H1 (cell line): ENCODE results near the gene RPE. TPM values are rescaled to one million over a fixed set of nuclear protein-coding genes. Genes with fewer than 3 reads are reported as not detected.

Experiments used
- CHD7 ChIP-seq: fragments of 300-600 bp; sonication (generic); IDR thresholded peaks from 2 replicates; pipeline ENCODE4 v1.7.1; 2012; ENCODE audit warnings: low read length, moderate library complexity, mild to moderate bottlenecking, inconsistent platforms; ENCODE audit not compliant: insufficient replicate concordance
- polyA plus RNA-seq, 7 experiments: library from polyadenylated mRNA; depleted of rRNA in 3 of 7; stranded (reverse) in 5 of 7; unstranded in 2 of 7; fragments of >200 nt in 5 of 7; fragments of 200-250 nt in 2 of 7; gene quantifications; 1 replicate in 5 of 7; 2 replicates in 1 of 7; 4 replicates in 1 of 7; pipeline versions ENCODE4 v1.2.1 to v1.2.3, GENCODE V29; 2011 to 2013; ENCODE audit warnings: missing spikeins in 2 of 7, mixed read lengths in 2 of 7
- total RNA-seq: library from RNA; stranded (reverse); fragmentation: NEBNext Ultra II Directional; extraction: Animal tissue kit (Norgen Biotek cat#: 25700); gene quantifications from 2 replicates; pipeline ENCODE4 v1.2.1, GENCODE V29; 2021

RPE gene
- total and polyA plus RNA-seq, 2 of the 8 experiments (the other 6 are each of a cell fraction or from before 2014, with no cell fraction given): 77.8 to 102 TPM

GRCh38 chr2:210034087-210034683 is 31.7 kb downstream of the RPE start (continued):
- no peak for TF ChIP-seq CHD7
